ENCODE measurements around the gene CDC42EP4.

GRCh38 chr17:73324160-73324475, 12.3 kb upstream of the CDC42EP4 start:
- no peak for TF ChIP-seq CTCF (IDR thresholded peaks at IDR 0.05 in 8 of 11, conservative IDR thresholded peaks at IDR 0.05 in 3 of 11)
- TF ChIP-seq POLR2AphosphoS5 (IDR thresholded peaks at IDR 0.05) = no peak
